GM18511 (cell line): Measurements from ENCODE around the gene OR5K2.

Source experiments
- ATAC-seq: cut with Tn5 transposase; IDR thresholded peaks from one replicate; pipeline ENCODE4 v1.9.1; 2021; ENCODE audit warnings: mild to moderate bottlenecking, moderate library complexity; ENCODE audit not compliant: unreplicated experiment

Gene OR5K2

GRCh38 chr3:98497381-98497780, at the start of gene OR5K2:
OR5K2 (plus strand) TSS chr3:98497681; CDS start chr3:98497681, 0 bp downstream.
- ATAC-seq: no peak

- ATAC-seq: peak; percentile 29
Observed at GRCh38 chr3:98449606-98450193, 47.8 kb upstream of the OR5K2 start.

- no peak for ATAC-seq
Observed at GRCh38 chr3:98450372-98450771, 47.1 kb upstream of the OR5K2 start.

- no peak for ATAC-seq
Observed at GRCh38 chr3:98453827-98454226, 43.7 kb upstream of the OR5K2 start.

GRCh38 chr3:98454929-98455328, 42.6 kb upstream of the OR5K2 start:
- ATAC-seq: no peak

GRCh38 chr3:98457543-98457942, 39.9 kb upstream of the OR5K2 start:
- ATAC-seq: no peak

GRCh38 chr3:98460220-98460619, 37.3 kb upstream of the OR5K2 start:
- ATAC-seq: no peak

GRCh38 chr3:98462901-98463300, 34.6 kb upstream of the OR5K2 start, which contains the start of gene OR5K1:
OR5K1 (plus strand) TSS chr3:98463201; CDS start chr3:98469577, 6,376 bp downstream.
- no peak for ATAC-seq

GRCh38 chr3:98482717-98483482, 14.6 kb upstream of the OR5K2 start:
- no peak for ATAC-seq

- no peak for ATAC-seq
Observed at GRCh38 chr3:98483626-98484025, 13.9 kb upstream of the OR5K2 start.

GRCh38 chr3:98500019-98500418, 2.5 kb downstream of the OR5K2 start:
- no peak for ATAC-seq

GRCh38 chr3:98501270-98501669, 3.8 kb downstream of the OR5K2 start:
- ATAC-seq: no peak

- ATAC-seq: no peak
Observed at GRCh38 chr3:98501863-98502576, 4.5 kb downstream of the OR5K2 start.

- no peak for ATAC-seq
Observed at GRCh38 chr3:98504539-98504938, 7.1 kb downstream of the OR5K2 start.

GRCh38 chr3:98508582-98508981, 11.1 kb downstream of the OR5K2 start:
- no peak for ATAC-seq

GRCh38 chr3:98512576-98512975, 15.1 kb downstream of the OR5K2 start:
- no peak for ATAC-seq

- no peak for ATAC-seq
Observed at GRCh38 chr3:98513091-98513511, 15.6 kb downstream of the OR5K2 start.

- no peak for ATAC-seq
Observed at GRCh38 chr3:98513736-98514135, 16.3 kb downstream of the OR5K2 start.

- no peak for ATAC-seq
Observed at GRCh38 chr3:98514948-98515347, 17.5 kb downstream of the OR5K2 start.

GRCh38 chr3:98518816-98519215, 21.3 kb downstream of the OR5K2 start:
- ATAC-seq: no peak

- ATAC-seq: no peak
Observed at GRCh38 chr3:98519351-98519750, 21.9 kb downstream of the OR5K2 start.
